ENCODE measurements around the gene MORC1. TPM values are rescaled to one million over a fixed set of nuclear protein-coding genes. Genes with fewer than 3 reads are reported as not detected.

Gene MORC1
- total RNA-seq, 2 experiments from 2014 or later, result not detected

DNA sequence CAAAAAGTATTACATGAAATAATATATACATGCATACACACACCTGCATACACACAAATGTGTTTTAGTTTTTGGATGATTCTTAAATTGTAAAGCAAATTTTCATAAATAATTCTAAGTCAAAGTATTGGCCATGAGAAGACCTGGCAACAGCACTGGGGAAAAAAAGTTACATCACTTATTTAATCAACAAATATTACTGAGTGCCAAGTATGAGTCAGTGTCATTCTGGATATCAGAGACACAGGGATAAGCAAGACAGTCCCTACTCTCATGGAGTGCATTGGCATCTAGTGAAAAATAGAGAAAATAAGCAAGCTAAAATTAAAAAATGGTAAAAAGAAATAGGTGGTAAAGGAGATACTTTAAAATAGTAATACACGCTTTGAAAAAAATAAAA lies 134.9 kb downstream of the MORC1 start:
- DNase-seq, result no peak
- Mint-ChIP-seq H3K4me1 (no peaks in the 10 kb centered on the region), H3K27me3 (peaks cover 22% of the 10 kb centered on the region), H3K9me3 (no peaks in the 10 kb centered on the region), H3K27ac (no peak overlapping the region), H3K4me3 (no peak overlapping the region), H3K36me3 (ENCODE audit: low read depth) (no peaks in the 10 kb centered on the region)
- ChIA-PET POLR2A (no interaction called here), CTCF (no interaction called here)

DNA sequence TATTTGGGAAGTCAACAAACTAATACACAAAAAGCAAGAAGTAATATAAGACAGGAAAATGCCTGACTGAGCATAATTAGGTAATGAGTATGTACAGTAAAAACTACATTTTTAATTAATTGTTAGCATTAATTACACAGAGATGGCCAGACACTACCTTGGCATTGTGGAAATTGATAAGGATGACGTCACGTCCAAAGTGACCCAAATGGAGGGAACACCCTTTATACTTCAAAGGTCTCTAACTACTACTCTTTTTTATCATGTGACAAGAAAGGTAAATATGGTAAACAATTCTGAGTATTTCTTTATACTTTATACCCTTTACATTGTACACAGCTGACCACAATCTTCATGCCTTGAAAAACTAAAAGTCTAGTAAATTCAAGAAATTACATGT lies 141.9 kb downstream of the MORC1 start:
- no peak overlapping the region for H3K4me3 Mint-ChIP-seq

DNA sequence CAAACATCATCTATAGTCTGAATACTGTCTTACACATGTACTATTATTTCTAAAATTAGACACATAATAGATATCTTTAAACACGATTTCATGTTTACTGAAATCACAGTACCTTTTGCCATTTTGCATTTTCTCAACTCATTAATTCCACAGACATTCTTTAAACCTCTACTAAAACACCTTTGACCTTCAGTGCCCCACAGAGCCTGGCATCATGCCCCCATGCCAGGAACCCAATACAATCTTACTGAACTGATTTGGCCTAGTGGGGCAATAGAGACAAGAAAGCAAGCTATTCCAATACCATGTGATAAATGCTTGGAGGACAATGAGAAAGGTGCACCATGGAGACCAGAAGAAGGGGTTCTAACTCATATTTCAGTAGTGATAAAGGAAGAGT lies 144.9 kb downstream of the MORC1 start:
- ChIA-PET POLR2A (no interaction called here), CTCF (no interaction called here)
- H3K27me3 Mint-ChIP-seq, result peaks cover 3% of the 10 kb centered on the region
- H3K4me3 Mint-ChIP-seq, result no peak overlapping the region
- H3K27ac Mint-ChIP-seq, result no peak overlapping the region
- no peak for DNase-seq
- no peaks in the 10 kb centered on the region for H3K36me3 Mint-ChIP-seq (ENCODE audit: low read depth)
- no peaks in the 10 kb centered on the region for H3K9me3 Mint-ChIP-seq
- H3K4me1 Mint-ChIP-seq, result peaks cover 3% of the 10 kb centered on the region

More for the DNA sequence above, 141.9 kb downstream of the MORC1 start:
- ChIA-PET POLR2A (no interaction called here), CTCF (no interaction called here)
- no peak for DNase-seq
- no peak overlapping the region for H3K27ac Mint-ChIP-seq
- H3K4me1 Mint-ChIP-seq, result peaks cover 3% of the 10 kb centered on the region
- H3K27me3 Mint-ChIP-seq, result peaks cover 3% of the 10 kb centered on the region
- H3K9me3 Mint-ChIP-seq, result no peaks in the 10 kb centered on the region
- no peaks in the 10 kb centered on the region for H3K36me3 Mint-ChIP-seq (ENCODE audit: low read depth)

DNA sequence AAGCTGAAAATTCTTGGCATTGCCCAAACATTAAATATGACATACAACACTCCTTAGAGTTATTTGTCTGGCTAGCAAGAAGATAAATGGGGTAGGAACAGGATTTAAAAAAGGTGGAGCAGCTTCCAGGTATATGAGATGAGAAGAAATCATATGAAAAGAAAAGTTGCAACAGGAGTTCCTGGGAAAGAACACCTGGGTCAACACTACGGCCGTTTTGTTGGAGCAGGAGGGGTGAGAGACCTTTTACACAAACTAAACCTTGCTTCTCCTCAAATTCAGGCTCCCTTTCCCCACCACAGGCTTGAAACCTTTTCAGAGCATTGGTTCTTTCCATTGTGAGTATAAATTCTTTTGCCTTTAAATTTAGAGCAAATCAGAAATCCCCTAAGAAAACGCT lies 145.5 kb downstream of the MORC1 start:
- H3K4me1 Mint-ChIP-seq, result peaks cover 3% of the 10 kb centered on the region
- H3K27me3 Mint-ChIP-seq, result peaks cover 3% of the 10 kb centered on the region
- DNase-seq, result no peak
- POLR2A ChIA-PET, result no interaction called here
- H3K9me3 Mint-ChIP-seq, result no peaks in the 10 kb centered on the region
- H3K27ac Mint-ChIP-seq, result no peak overlapping the region
- CTCF ChIA-PET, result no interaction called here
- H3K36me3 Mint-ChIP-seq (ENCODE audit: low read depth), result no peaks in the 10 kb centered on the region
- H3K4me3 Mint-ChIP-seq, result no peak overlapping the region

DNA sequence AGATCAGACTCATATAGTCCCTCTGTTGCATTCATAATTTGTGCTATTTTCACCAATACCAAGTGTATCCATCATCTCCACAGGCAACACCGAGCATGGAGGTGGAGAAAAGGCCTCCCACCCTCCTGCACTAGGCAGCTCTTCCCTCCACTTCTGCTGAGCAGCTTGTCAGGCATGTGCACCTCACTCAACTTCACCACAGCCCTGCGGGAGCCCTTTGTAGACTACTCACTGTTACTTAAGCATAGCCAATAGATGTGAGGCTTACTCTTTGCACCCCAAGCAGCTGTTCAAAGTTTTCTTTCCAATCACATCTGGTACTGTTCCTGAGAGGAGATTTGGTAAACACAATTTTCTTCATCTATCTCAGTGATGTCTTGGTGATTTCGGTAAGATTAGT lies 147.4 kb downstream of the MORC1 start:
- H3K9me3 Mint-ChIP-seq, result no peaks in the 10 kb centered on the region
- H3K27ac Mint-ChIP-seq, result no peak overlapping the region
- CTCF ChIA-PET, result no interaction called here
- POLR2A ChIA-PET, result no interaction called here
- H3K36me3 Mint-ChIP-seq (ENCODE audit: low read depth), result no peaks in the 10 kb centered on the region
- H3K4me1 Mint-ChIP-seq, result peaks cover 7% of the 10 kb centered on the region
- no peak for DNase-seq
- peaks cover 3% of the 10 kb centered on the region for H3K27me3 Mint-ChIP-seq
- H3K4me3 Mint-ChIP-seq, result no peak overlapping the region

DNA sequence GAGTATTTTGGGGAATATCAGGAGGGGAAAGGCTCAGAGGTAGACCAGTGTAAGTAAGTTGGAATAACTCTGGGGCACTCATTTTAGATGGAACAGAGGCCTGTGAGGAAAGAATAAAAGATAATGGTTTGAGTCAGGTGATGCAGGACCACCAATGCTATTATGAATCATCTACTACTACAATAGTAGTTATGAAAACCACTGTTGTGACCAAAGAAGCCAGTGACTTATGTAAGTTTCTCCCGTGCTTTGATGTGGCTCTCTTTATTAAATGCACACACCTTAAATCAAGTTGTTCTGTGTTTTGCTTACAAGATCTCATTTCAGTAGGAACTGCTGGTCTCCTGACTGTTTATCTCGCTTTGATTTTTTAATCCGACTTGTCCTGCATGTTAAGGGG lies 151.2 kb downstream of the MORC1 start:
- Mint-ChIP-seq H3K9me3 (no peaks in the 10 kb centered on the region), H3K36me3 (ENCODE audit: low read depth) (no peaks in the 10 kb centered on the region), H3K4me1 (peaks cover 7% of the 10 kb centered on the region), H3K27ac (no peak overlapping the region), H3K4me3 (no peak overlapping the region), H3K27me3 (no peaks in the 10 kb centered on the region)
- no peak for DNase-seq
- ChIA-PET CTCF (interaction anchor here (0.6 kb wide), 1 partner anchor 1350 kb away, joined by 4 read pairs; no protein-coding TSS in a partner anchor), POLR2A (no interaction called here)

DNA sequence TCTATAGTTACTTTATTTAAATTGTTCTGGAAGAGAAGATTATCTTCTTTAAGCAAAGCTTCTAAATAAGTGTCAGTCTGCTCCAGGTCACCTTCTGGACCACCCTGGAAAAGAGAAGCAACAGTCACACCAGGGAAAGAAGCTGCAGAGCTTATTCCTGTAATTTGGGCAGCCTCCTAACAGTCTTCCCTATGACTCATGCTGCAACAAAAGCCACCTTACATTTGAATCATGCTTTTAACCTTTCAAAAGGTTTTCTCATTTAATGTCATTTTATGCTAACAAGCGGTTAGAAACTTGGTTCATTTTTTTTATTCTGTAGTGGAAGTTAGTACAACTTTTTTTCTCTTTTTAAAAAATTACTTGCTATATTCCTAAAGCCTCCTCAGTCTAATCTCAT lies 158.9 kb downstream of the MORC1 start:
- no peaks in the 10 kb centered on the region for H3K36me3 Mint-ChIP-seq (ENCODE audit: low read depth)
- H3K27ac Mint-ChIP-seq, result no peak overlapping the region
- CTCF ChIA-PET, result no interaction called here
- no peaks in the 10 kb centered on the region for H3K4me1 Mint-ChIP-seq
- H3K27me3 Mint-ChIP-seq, result peaks cover 9% of the 10 kb centered on the region
- POLR2A ChIA-PET, result no interaction called here
- no peak overlapping the region for H3K4me3 Mint-ChIP-seq
- H3K9me3 Mint-ChIP-seq, result no peaks in the 10 kb centered on the region
- no peak for DNase-seq

DNA sequence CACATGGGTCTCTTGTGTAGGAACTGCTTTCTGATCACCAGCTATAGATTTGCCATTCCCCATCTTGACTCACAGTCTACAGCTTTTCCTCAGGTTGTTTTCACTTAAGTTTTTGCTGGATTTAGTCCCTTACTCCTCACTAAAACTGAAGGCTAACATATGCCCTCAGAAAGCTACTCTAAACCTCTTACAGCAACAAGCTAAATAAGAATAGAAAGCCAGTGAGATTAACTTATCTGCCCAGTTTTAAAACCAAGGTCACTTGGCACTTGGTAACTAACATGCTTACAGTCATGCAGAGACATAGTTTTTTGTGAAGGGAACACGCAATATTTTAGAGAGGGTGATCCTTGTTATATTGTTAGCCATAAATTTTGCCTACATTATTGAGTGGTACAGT lies 164.2 kb downstream of the MORC1 start, which contains the start of gene GUCA1C:
TSS of gene GUCA1C (minus strand) at position 180 of the 400 bp plus-strand sequence. CDS start at position 63, 117 bp downstream.
- H3K36me3 Mint-ChIP-seq (ENCODE audit: low read depth), result no peaks in the 10 kb centered on the region
- CTCF ChIA-PET, result no interaction called here
- H3K9me3 Mint-ChIP-seq, result no peaks in the 10 kb centered on the region
- no peaks in the 10 kb centered on the region for H3K4me1 Mint-ChIP-seq
- DNase-seq, result no peak
- no peak within 1 kb of the TSS for H3K27ac Mint-ChIP-seq
- peaks cover 7% of the 10 kb centered on the region for H3K27me3 Mint-ChIP-seq
- H3K4me3 Mint-ChIP-seq, result no peak within 1 kb of the TSS
- POLR2A ChIA-PET, result no interaction called here

DNA sequence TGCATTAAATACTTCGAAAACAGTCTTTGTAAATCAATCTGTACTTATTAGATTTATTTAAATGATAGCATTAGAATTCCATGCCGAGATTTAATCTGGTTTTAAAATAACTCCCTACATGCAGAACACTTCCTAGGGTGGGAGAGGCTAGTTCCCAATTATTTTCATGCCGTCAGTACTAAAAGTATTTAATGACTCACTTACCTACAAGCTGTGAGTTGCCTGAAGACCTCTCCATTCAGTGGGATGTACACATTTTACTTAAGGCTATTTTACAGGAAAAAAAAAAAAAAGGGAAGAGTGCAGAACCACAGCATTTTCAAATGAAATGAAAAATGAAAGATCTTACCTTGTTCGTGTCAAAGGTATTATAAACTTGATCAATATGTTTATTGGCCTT lies 164.7 kb downstream of the MORC1 start:
- Mint-ChIP-seq H3K27ac (no peak overlapping the region), H3K36me3 (ENCODE audit: low read depth) (no peaks in the 10 kb centered on the region), H3K9me3 (no peaks in the 10 kb centered on the region), H3K27me3 (peaks cover 7% of the 10 kb centered on the region), H3K4me1 (no peaks in the 10 kb centered on the region), H3K4me3 (no peak overlapping the region)
- no peak for DNase-seq
- POLR2A ChIA-PET, result no interaction called here
- CTCF ChIA-PET, result no interaction called here

DNA sequence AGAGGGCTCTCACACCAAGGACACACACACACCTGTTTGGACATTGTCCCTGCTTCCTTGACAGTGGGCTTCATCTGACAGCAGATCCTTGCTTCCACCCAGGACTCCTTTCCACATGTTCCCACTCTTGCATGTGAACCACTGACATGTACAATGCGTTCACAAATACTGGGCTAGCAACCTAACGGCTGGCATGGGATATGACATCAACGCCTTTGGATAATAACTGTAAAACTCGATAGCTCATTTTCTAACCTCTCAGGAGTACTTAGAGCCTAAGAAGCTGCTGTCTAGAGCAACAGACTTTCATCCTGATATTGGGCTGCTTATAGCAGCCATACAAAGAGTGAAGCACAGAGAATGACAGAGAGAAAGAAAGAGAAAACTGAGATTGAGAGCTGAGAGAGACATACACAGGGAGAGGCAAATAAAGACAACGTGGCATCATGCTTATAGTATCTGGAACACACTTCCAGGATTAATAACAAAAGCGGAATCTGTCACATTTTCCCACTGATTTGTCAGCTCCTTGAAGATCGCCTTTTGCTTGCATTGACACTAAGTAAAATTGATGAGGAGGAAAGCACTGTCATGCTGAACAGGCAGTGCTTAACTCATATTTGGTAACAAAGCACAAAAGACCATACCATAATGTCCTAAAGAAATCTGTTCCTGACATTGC lies 166.0 kb downstream of the MORC1 start:
- CTCF ChIA-PET, result no interaction called here
- POLR2A ChIA-PET, result no interaction called here
- no peak overlapping the region for H3K4me3 Mint-ChIP-seq

DNA sequence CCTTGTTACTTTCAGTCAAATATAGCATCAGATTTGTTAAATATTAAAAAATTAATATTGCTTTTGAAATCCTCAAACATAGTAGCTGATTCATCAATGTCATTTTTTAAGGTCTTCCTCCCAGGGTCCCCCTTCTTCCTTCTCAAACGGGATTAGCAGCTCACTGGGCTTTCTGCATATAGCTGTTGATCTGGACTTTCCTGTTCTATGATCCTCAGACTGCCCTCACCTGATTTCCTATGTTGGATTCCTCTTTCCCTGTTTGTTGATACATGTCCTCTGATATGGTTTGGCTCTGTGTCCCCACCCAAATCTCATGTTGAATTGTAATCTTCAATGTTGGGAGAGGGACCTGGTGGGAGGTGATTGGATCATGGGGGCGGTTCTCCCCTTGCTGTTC lies 170.1 kb downstream of the MORC1 start:
- POLR2A ChIA-PET, result no interaction called here
- no peak overlapping the region for H3K4me3 Mint-ChIP-seq
- CTCF ChIA-PET, result interaction anchor here (1.0 kb wide), 1 partner anchor 33 kb away, joined by 4 read pairs; no protein-coding TSS in a partner anchor
- H3K27me3 Mint-ChIP-seq, result peaks cover 5% of the 10 kb centered on the region
- H3K4me1 Mint-ChIP-seq, result no peaks in the 10 kb centered on the region
- no peak overlapping the region for H3K27ac Mint-ChIP-seq
- no peak for DNase-seq
- H3K36me3 Mint-ChIP-seq (ENCODE audit: low read depth), result no peaks in the 10 kb centered on the region
- no peaks in the 10 kb centered on the region for H3K9me3 Mint-ChIP-seq

More for the DNA sequence above, 166.0 kb downstream of the MORC1 start:
- H3K27me3 Mint-ChIP-seq, result peaks cover 5% of the 10 kb centered on the region
- no peak overlapping the region for H3K27ac Mint-ChIP-seq
- H3K36me3 Mint-ChIP-seq (ENCODE audit: low read depth), result no peaks in the 10 kb centered on the region
- DNase-seq, result no peak
- no peaks in the 10 kb centered on the region for H3K4me1 Mint-ChIP-seq
- H3K9me3 Mint-ChIP-seq, result no peaks in the 10 kb centered on the region

DNA sequence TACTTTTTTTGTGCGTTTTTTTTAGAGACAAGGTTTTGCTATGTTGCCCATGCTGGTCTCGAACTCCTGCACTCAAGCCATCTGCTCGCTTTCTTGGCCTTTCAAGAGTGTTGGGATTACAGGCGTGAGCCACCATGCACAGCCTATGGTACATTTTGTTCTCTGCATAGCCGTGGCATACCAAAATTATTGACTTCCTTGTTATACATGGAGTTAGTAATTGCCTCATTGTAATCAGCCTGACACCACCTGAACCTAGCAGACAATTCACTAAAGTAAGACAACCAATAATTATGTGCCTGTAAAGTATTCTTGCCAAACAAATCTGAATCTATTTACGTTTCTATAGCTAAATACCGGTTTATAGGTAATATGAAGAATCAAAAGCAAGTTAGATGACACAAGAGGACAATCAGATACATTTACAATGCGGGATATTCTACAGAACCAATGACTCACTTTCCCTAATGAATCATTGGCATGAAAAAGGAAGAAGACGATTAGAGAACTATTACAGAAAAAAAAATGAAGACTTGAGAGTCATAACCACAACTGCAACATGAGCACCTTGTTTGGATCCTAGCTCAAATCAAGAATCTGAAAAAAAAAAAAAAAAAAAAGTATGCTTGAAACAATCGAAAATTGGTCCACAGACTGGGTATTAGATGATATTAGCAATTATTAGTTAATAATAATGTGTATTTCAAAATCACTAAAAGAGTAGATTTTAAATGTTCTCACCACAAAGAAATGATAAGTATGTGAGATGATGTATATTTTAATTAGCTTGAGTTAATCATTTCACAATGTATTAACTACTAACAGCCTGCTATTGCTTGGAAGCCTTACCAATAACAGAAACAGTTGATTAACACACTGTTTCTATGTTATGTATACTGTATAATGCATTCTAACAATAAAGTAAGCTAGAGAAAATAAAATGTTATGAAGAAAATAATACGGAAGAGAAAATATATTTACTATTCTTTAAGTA lies 171.3 kb downstream of the MORC1 start:
- Mint-ChIP-seq H3K9me3 (no peaks in the 10 kb centered on the region), H3K27ac (no peak overlapping the region), H3K36me3 (ENCODE audit: low read depth) (no peaks in the 10 kb centered on the region), H3K4me3 (no peak overlapping the region), H3K4me1 (no peaks in the 10 kb centered on the region), H3K27me3 (peaks cover 3% of the 10 kb centered on the region)
- POLR2A ChIA-PET, result no interaction called here
- CTCF ChIA-PET, result interaction anchor here (0.6 to 1.0 kb wide), 2 partner anchors 31 to 125 kb away, joined by 3 read pairs; no protein-coding TSS in a partner anchor
- no peak for DNase-seq

DNA sequence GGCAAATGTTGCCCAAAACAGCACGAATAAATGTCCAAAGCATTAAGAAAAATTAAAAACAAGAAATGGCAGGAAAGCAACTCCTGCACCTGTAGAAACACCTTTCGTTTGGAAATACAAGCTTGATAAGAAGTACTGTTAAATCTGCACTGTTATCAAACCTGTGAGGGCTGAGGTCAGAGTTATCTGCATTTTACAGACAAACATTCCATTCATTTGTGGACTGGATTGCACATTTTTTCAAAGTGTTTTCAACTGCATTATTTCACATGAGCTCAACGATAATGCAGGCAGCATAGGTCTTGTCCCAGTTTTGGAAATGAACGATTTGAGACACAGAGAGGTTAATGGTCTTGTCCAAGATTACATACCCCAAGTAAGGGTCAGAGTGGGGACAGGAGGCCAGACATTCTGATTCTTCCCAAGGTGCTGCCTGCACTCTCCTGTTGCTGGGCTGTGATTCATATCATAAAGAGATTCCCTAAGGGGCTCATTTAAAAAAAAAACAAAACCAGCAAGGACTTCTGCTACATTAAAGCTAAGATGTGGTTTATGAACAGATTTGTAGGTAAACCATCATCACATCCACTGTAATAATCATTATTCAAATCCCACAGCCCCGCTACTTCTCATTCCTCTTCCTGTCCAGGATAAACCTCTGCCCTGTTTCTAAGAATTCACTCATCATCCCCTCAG lies 177.2 kb downstream of the MORC1 start:
- no peak for DNase-seq
- no peak overlapping the region for H3K27ac Mint-ChIP-seq
- H3K9me3 Mint-ChIP-seq, result no peaks in the 10 kb centered on the region
- H3K4me1 Mint-ChIP-seq, result no peaks in the 10 kb centered on the region
- ChIA-PET CTCF (no interaction called here), POLR2A (no interaction called here)
- no peak overlapping the region for H3K4me3 Mint-ChIP-seq
- H3K36me3 Mint-ChIP-seq (ENCODE audit: low read depth), result no peaks in the 10 kb centered on the region
- no peaks in the 10 kb centered on the region for H3K27me3 Mint-ChIP-seq
